ENCODE data around the gene EVA1C.
"Not testable (repeated sequence)": the region's sequence is repeated elsewhere in the genome, so short reads cannot be mapped to it uniquely, and the experiment has no call there.

Gene EVA1C

DNA sequence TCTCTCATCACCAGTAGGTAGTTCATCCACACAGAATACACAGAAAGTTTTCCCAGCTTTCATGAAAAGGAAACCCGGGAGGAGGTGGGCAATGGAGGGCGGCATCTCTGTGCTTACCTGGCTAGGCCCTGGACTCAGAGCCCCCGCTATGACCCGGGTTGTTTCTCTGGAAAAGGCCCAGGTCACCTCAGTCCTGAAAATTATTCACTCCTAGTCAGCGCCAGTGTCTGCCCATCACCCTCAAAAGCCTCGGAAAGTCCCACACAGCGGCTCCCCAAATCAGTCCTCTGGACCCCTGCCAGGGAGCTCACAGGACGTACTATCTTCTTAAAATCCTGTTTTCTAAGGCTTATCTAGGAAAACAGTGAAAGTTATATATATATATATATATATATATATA lies 121.6 kb downstream of the EVA1C start:
- DNase-seq: no peak

DNA sequence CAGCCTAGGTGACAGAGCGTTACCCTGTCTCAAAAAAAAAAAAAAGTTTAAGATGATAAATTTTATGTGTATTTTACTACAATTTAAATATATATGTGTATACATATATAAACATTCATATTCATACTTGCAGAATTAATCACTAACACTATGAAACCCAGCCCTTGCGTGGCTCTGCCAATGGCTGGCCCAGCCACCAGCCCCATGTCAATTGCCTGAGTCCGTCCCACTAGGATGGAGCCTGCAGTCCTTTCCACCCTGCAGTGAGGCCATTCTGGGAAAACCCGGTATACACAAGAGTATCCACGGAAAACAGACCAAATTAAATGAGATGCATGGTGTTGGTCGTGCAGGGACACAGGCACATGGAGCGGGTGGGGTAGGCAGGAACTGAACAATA lies 123.1 kb downstream of the EVA1C start:
- DNase-seq: no peak

DNA sequence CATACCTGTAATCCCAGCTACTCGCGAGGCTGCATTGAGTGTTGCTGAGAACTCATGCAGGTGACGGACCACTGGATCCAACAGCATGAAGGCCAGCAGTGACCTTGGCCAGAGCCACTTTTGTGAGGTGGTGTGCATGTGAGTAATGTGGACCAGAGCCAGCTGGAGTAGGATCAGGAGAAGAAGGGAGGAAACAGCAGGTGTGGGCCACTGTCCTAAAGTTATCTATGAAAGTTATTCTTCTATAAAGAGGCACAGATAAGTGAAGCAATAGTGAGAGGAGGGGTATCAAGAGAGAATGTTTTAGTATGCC lies 125.0 kb downstream of the EVA1C start:
- no peak for DNase-seq

DNA sequence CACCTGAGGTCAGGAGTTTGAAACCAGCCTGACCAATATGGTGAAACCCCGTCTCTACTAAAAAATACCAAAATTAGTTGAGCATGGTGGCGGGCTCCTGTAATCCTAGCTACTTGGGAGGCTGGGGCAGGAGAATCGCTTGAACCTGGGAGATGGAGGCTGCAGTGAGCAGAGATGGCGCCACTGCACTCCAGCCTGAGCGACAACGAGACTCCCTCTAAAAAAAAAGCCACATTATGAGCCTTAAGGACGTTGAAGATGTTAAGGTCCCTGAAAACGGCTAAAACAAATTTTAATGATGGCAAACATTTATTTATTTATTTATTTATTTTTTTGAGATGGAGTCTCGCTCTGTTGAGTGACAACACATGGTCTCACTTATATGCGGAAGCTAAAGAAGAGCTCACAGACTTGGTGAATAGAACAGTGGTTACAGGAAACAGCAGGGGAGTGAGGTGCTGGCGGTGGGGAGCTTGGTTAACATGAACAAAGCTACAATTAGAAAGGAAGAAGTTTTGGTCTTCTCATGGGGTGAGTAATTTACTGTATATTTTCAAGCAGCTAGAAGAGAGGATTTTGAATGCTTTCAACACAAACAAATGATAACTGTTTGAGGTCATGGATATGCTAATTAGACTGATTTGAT lies 125.8 kb downstream of the EVA1C start:
- no peak for DNase-seq

DNA sequence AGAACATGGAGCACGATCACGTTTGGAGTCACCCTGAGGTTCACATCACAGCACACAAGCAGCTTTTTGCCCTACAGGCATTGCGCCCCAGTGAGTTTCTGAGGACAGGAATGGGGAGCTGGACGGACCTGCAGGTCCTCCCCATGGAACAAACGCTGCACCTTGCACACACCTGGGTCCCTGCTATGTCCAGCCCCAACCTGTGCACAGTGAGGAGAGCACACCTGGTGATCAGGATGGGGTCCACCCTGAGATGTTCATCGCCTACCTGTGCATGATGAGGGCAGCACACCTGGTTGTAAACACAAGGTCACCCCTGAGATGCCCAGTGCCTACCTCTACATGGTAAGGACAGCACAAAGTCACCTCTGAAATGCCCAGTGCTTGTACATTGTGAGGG lies 126.9 kb downstream of the EVA1C start:
- no peak for DNase-seq

DNA sequence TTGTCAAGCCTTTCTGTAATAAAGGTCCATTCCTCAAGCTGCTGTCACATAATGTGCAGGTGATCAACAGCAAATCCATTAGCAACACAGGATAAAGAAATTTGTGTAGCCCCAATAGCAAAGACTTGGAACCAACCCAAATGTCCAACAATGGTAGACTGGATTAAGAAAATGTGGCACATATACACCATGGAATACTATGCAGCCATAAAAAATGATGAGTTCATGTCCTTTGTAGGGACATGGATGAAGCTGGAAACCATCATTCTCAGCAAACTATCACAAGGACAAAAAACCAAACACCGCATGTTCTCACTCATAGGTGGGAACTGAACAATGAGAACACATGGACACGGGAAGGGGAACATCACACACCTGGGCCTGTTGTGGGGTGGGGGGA lies 130.6 kb downstream of the EVA1C start:
- DNase-seq: not testable (repeated sequence)

DNA sequence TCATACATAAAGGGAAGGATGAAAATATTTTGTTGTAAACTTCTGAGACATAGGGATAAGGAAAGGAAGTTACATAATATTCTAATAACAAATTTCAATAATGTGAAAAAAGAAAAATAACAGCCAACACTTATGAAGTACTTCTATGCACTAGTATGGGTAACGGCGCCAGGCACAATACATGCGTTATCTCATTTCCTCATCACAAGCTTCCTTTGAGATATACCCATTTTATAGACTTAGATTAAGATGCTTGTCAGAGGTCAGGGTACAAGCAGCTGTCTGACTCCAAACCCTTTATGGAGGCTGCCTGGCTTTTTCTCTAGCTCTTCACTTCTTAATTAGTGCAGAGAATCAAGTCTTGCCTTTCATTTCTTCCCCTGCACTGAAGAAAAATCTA lies 131.5 kb downstream of the EVA1C start:
- DNase-seq: no peak

DNA sequence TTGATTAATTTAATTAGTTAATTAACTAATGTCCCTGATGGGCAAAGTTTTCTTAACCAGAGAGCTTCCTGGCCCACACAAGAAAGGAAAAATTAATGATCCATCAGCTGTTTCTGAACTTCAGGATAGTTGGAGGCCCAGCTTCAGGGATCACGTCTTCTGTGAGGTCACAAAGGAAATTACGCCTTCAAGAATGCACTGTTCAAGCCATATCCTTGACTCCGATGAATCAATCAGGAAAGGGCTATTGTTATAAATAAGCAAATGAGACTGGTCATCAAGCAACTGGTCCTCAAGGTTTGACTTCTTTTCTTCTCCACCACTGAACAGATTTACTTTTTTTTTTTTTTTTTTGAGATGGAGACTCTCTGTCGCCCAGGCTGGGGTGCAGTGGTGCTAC lies 132.2 kb downstream of the EVA1C start:
- DNase-seq: no peak

DNA sequence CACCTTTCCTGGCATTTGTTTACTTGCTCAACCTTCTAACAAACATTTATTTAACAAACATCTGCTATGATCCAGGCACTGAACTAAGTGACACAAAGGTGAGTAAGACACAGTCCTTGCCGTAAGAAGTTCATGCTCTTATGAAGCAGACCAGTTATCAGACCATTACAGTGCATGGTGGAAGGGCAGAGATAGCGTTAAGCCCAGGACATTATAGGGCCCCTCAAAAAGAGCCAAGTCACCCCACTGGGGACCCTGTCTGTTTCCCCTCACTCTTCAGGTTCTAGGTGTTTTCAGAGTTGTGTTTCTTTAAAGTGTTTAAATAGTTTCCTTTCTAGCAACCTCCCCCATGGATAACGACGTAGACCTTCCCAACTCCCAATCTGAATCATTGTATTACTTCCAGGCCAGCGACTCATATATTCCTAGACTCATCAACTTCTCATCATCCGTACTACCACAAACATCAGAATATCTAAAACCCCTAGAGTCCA lies 133.5 kb downstream of the EVA1C start:
- DNase-seq: no peak

DNA sequence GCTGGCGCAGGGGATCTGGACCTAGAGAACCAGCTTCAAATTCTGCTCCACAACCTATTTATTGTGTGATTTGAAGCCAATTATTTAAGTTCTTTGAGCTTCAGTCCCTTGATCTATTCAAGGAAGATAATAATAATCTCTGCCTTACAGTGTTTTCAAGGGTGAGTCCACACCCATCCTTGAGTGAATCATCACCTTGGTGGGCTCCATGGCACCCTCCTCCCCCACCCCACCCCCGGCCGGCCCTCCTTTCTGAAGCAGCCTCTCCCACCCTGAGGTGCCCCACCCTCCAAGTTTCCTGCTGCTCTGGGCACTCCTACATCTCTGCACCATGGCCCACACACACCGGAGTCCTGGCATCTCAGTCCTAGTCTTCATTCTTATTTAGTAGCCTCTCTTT lies 134.5 kb downstream of the EVA1C start:
- DNase-seq: no peak

DNA sequence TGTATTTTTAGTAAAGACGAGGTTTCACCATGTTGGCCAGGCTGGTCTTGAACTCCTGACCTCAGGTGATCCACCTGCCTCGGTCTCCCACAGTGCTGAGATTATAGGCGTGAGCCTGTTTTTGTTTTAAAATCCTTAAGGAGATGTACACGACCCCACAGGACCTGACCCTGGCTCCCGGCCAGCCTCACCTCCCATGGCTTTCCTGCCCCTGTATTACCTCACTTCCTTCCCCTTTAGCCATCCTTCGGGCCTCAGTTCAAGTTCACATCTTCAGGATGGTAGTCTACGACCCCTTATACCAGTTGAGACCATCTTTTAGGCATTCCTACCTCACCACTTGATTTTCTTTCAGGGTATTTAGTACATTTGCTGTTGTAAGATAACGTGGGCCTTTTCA lies 136.5 kb downstream of the EVA1C start:
- no peak for DNase-seq

DNA sequence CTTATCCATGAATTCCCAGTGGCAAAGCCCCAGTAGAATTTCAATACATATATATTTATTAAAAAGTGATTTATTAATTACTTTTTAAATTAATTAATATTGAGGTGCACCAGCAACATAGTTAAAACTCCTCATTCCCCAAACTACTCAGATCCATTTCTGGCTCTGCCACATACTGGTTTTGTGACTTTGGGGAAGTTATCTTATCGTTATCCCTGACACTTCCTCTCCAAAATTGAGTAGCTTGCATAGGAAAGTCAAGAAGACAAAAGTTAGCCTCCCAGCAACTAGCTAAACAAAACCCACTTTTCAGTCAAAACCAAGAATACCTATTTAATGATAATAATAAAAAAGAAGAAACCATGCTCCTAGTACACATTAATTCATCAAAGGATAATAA lies 136.9 kb downstream of the EVA1C start:
- DNase-seq: no peak

DNA sequence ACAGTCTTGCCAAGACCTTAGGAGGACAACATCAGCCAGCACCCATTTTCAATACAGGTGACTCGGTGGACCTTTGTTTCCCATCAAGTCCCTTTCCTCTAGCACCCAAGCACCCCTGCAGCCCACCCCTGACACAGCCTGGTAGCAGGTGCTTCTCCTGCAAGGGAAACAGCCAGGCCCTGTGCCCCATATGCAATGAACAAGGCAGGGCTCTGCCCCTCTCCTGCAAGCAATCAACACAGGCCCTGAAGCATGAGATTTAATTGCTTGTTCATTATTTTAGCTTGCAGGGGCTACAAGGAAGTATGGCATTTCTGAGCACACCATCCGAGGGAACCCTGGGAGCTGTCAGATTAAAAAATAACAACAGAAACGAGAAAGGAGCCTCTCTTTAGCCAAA lies 137.4 kb downstream of the EVA1C start:
- DNase-seq: no peak

DNA sequence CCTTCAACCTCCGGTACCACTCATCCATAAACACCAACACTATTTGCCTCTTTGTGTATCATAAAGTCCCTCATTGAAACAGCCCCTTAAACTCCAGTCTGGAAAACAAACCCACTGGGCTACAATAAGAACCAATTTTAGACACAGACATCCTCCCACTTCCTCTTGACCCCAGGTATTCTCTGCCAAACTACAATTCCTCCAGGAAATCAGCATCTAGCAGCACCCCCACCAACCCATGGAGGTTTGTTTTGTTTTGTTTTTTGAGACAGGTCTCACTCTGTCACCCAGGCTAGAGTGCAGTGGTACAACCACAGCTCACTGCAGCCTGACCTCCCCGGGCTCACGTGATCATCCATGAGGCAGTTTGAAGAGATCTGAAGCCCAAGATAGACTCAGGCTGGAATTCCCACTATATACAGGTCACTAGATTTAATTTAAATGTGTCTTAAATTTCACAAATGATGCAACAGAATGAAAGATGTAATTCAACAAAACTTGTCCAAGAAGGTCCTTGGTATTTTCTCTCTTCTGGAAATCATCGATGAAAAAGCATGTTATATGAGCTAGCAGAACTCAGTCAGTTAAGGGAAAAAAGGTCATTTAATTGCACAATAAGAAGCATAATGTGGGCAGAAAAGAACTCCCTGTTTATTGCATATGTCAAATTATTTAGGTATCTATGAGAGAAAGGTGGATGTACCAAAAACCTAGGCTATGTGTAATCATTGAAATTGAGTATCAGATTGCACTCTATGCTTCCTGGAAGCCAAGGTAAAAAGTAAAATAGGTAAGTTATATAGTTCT lies 142.5 kb downstream of the EVA1C start:
- no peak for DNase-seq

DNA sequence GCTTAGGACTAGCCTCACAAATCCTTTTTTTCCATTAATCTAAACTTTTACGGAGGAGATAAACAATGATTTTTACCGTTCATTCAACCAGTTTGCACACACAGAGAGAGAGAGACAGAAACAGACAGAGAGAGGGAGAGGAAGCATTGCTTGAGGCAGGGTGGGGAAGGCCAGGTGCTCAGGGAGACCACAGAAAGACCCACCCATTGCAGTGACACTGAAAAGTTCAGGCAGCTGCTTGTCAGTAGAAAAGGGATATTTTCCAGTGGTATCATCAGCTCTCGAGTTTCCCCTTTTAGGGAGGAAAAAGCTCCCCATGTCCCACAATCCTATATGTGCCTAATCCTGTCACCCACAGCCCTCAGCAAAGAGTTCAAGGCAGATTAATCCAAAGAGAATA lies 145.6 kb downstream of the EVA1C start:
- no peak for DNase-seq

DNA sequence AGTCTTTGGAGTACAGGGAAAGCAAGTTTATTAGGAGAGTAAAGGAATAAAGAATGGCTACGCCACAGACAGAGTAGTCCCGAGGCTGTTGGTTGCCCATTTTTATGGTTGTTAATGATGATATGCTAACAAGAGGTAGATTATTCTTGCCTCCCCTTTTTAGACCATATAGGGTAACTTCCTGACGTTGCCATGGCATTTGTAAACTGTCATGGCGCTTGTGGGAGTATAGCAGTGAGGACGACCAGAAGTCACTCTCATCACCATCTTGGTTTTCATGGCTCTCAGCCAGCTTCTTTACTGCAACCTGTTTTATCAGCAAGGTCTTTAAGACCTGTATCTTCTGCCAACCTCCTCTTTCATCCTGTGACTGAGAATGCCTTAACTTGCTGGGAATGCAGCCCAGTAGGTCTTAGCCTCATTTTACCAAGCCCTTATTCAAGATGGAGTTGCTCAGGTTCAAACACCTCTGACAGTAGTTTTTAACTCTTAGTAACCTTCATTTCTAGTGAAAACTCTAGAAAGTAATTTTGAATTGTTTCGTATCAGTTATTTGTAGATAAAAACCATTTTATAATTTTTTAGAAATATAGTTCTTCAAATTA lies 146.6 kb downstream of the EVA1C start:
- no peak for DNase-seq

DNA sequence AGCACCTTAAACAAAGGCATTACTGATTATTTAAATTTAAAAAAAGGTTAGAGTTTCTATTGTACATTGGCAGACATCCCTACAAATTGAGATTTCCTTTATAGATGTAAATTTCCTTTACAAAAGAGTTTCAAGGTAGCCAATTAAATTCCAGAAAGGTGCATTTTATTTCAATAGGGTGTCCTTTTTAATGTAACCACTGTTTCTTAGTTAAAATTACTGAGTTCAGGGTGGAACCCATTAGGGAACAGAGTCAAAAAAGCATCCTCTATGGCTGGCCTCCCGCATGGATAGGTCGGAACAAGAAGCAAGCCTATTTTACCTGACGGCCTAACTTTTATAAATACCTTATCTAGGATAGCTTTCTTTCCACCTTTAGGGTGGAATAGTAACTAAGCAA lies 148.4 kb downstream of the EVA1C start:
- no peak for DNase-seq

DNA sequence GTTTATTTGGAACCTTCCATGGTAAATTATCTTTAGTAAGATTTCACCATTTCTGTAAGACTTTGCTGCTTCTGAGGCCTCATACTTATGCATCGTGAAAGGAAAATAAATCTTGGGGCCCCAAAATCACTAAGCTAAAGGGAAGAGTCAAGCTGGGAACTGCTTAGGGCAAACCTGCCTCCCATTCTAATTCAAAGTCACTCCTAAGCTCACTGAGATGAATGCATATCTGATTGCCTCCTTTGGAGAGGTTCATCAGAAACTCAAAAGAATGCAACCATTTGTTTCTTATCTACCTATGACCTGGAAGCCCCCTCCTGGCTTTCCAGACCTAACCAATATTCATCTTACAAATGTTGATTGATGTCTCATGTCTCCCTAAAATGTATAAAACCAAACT lies 149.0 kb downstream of the EVA1C start:
- DNase-seq: not testable (repeated sequence)

DNA sequence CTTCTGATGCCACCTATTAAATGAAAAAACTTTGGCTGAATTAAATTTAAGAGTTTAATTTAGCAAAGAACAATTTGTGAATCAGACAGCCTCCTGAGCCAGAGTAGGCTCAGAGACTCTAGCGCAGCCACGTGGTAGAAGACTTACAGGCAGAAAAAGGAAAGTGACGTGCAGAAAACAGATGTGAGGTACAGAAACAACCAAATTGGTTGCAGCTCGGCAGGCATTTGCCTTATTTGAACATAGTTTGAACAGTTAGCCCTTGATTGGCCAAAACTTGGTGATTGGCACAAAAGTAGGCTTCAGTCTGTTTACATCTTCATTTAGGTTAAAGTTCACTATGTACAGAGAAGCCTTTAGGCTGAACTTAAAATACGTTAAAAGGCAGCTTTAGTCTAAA lies 149.9 kb downstream of the EVA1C start:
- DNase-seq: no peak

DNA sequence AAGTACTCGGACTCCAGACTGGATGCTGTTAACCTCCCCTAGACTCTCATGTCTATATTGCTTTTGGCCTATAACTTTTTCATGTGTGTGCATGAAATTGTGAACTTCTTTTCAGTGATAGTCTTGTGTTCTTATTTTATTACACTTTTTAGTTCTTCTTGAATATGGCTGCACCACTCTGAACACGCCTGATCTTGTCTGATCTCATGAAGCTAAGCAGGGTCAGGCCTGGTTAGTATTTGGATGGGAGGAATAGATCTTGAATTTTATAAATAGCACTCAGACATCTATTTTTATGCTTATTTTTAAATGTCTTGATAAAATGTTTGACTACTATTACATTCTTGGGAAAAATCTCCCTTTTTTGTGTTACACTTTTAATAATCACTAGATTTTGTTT lies 150.4 kb downstream of the EVA1C start:
- no peak for DNase-seq
